K562 (cell line): ENCODE data around the gene RMND5A.
"Not testable (repeated sequence)": the region's sequence is repeated elsewhere in the genome, so short reads cannot be mapped to it uniquely, and the experiment has no call there.

Experiments used
- CBFB ChIP-seq: sonication (generic); formaldehyde crosslinking; IDR thresholded peaks from 2 replicates; pipeline ENCODE4 v1.4.0; 2020; ENCODE audit warnings: mild to moderate bottlenecking, missing genetic modification reagents
- CEBPB ChIP-seq: fragments of 450-650 bp; IDR thresholded peaks from 2 replicates; pipeline ENCODE4 v1.6.1; 2016; ENCODE audit warnings: missing genetic modification characterization, missing compliant biosample characterization
- KDM1A ChIP-seq, 2 experiments: fragments of 450-650 bp; IDR thresholded peaks; 2 replicates each; pipeline ENCODE4 v1.6.1; 2016; ENCODE audit warnings: mild to moderate bottlenecking in 2 of 2
- NFRKB ChIP-seq: fragments of 450-650 bp; IDR thresholded peaks from 2 replicates; pipeline ENCODE4 v1.6.1; 2016; ENCODE audit warnings: low read depth
- NFXL1 ChIP-seq: fragments of 450-650 bp; formaldehyde crosslinking; IDR thresholded peaks from 2 replicates; pipeline ENCODE4 v1.4.0; 2021; ENCODE audit warnings: mild to moderate bottlenecking
- POLR2A ChIP-seq: fragments of 450-650 bp; conservative IDR thresholded peaks from 2 replicates; pipeline ENCODE4 v1.6.1; 2016
- RBFOX2 ChIP-seq: fragments of 200-400 bp; formaldehyde crosslinking; IDR thresholded peaks from 2 replicates; pipeline ENCODE4 v1.6.1; 2017; ENCODE audit warnings: low read depth, mild to moderate bottlenecking, low read length, moderate library complexity
- SRSF9 ChIP-seq: fragments of 200-400 bp; formaldehyde crosslinking; IDR thresholded peaks from 2 replicates; pipeline ENCODE4 v1.6.1; 2017; ENCODE audit warnings: low read depth, low read length, borderline replicate concordance
- ZNF778 ChIP-seq: fragments of 450-650 bp; formaldehyde crosslinking; IDR thresholded peaks from 2 replicates; pipeline ENCODE4 v1.4.0; 2020; ENCODE audit warnings: mild to moderate bottlenecking, moderate library complexity
- TF ChIP-seq, protein P1 (sequence below), 3 experiments: IDR thresholded peaks in 2 of 3; conservative IDR thresholded peaks in 1 of 3; 2 replicates each; pipeline ENCODE4 v1.5.1; 2011 to 2012; ENCODE audit warnings: low read length in 3 of 3, mild to moderate bottlenecking in 3 of 3, control low read depth in 2 of 3, improper control_type of control experiment in 1 of 3, inconsistent platforms in 1 of 3, low read depth in 1 of 3, mixed read lengths in 1 of 3, moderate library complexity in 1 of 3; ENCODE audit not compliant: insufficient read depth in 2 of 3

DNA sequence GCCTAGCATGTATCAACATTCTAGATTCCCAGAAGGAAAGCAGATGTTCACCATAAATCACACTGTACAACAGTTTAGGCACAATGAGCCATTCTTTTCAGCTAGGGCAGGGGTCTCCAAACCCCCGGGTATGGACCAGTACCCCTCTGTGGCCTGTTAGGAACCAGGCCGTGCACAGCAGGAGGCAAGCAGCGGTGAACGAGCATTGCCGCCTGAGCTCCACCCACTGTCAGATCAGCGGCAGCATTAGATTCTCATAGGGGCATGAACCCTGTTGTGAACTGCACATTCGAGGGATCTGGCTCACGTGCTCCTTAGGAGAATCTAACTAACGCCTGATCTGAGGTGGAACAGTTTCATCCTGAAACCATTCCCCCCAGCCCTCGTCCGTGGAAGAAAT is 19.8 kb downstream of the RMND5A start:
- not testable (repeated sequence) for TF ChIP-seq KDM1A (IDR thresholded peaks at IDR 0.05); CBFB (CRISPR knock-in tag); NFRKB; POLR2A; ZNF778 (CRISPR knock-in tag); RBFOX2; SRSF9; NFXL1 (CRISPR knock-in tag); CEBPB (tag)
- TF ChIP-seq, protein P1, sequence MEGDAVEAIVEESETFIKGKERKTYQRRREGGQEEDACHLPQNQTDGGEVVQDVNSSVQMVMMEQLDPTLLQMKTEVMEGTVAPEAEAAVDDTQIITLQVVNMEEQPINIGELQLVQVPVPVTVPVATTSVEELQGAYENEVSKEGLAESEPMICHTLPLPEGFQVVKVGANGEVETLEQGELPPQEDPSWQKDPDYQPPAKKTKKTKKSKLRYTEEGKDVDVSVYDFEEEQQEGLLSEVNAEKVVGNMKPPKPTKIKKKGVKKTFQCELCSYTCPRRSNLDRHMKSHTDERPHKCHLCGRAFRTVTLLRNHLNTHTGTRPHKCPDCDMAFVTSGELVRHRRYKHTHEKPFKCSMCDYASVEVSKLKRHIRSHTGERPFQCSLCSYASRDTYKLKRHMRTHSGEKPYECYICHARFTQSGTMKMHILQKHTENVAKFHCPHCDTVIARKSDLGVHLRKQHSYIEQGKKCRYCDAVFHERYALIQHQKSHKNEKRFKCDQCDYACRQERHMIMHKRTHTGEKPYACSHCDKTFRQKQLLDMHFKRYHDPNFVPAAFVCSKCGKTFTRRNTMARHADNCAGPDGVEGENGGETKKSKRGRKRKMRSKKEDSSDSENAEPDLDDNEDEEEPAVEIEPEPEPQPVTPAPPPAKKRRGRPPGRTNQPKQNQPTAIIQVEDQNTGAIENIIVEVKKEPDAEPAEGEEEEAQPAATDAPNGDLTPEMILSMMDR (IDR thresholded peaks at IDR 0.05 in 2 of 3, conservative IDR thresholded peaks at IDR 0.05 in 1 of 3; ENCODE audit: insufficient read depth in 2 of 3, low read depth in 1 of 3, low read length in 3 of 3), result not testable (repeated sequence)
